GM19240 (cell line): Measurements from ENCODE around the gene TTC9B.
"Not testable (repeated sequence)": the region's sequence is repeated elsewhere in the genome, so short reads cannot be mapped to it uniquely, and the experiment has no call there.

ENCODE experiments used
- DNase-seq: peaks from one replicate; pipeline ENCODE4 v3.0.0; 2011; ENCODE audit warnings: low spot score; ENCODE audit not compliant: insufficient read length

Gene TTC9B

GRCh38 chr19:40174092-40174491 lies 44.1 kb downstream of the TTC9B start:
- DNase-seq: no peak

GRCh38 chr19:40171293-40171692 lies 46.9 kb downstream of the TTC9B start:
- DNase-seq: not testable (repeated sequence)

GRCh38 chr19:40170303-40170989 lies 47.7 kb downstream of the TTC9B start:
- DNase-seq: not testable (repeated sequence)

GRCh38 chr19:40169482-40170302 lies 48.5 kb downstream of the TTC9B start:
- not testable (repeated sequence) for DNase-seq
